ENCODE measurements around the gene ZSWIM3.
A peak's percentile ranks its signal among the peaks of the same experiment; 100 is the strongest.

The ZSWIM3 gene

DNA sequence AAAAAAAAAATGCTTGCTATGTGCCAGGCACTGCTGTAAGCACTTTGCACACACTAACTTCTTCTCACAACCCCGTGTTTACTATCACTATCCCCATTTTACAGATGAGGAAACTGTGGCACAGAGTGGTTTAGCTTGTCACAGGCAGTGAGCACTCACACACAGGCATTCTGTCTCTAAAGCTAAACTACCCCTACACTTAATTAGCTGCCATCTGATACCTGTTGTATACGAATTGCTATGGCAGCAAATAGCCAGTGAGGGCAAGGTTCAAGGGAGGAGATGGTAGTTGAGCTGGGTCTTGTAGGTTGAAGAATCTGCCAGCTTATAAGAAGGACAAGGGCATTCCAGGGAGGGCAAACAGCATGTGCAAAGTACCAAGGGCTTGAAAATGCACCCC, 35.5 kb upstream of the ZSWIM3 start:
- Histone ChIP-seq H3K4me2 (ENCODE audit: insufficient read depth, low read length) (no peak overlapping the region), H3K79me2 (ENCODE audit: insufficient read depth, low read length) (no peaks in the 10 kb centered on the region), H3K4me1 (ENCODE audit: insufficient read depth, low read length) (no peaks in the 10 kb centered on the region), H3K36me3 (ENCODE audit: insufficient read depth, low read length) (no peaks in the 10 kb centered on the region), H2AFZ (ENCODE audit: low read depth, low read length) (no peak overlapping the region), H3K27me3 (ENCODE audit: insufficient read depth, low read length, poor library complexity) (peaks cover 4% of the 10 kb centered on the region), H3K27ac (ENCODE audit: low read length) (no peak overlapping the region), H3K9me3 (ENCODE audit: insufficient read depth, low read length, severe bottlenecking) (no peaks in the 10 kb centered on the region), H4K20me1 (ENCODE audit: insufficient read depth, low read length) (no peaks in the 10 kb centered on the region), H3K9ac (ENCODE audit: low read depth, low read length) (no peak overlapping the region), H3K4me3 (ENCODE audit: low read depth in 1 of 2, low read length in 2 of 2) (no peak overlapping the region)
- no peak for ATAC-seq (ENCODE audit: insufficient read depth, low read depth)
- DNase-seq: no peak
- no peak for TF ChIP-seq EZH2 (IDR thresholded peaks at IDR 0.05; ENCODE audit: borderline replicate concordance, low read depth, low read length, severe bottlenecking)
- no peak for TF ChIP-seq CTCF (IDR thresholded peaks at IDR 0.05; ENCODE audit: borderline replicate concordance, extremely low read depth, low read length, poor library complexity, severe bottlenecking)

- DNase-seq (no peak), ATAC-seq (ENCODE audit: insufficient read depth, low read depth) (no peak; the same call in 1 of the 3 replicates)
- Histone ChIP-seq H3K4me2 (ENCODE audit: insufficient read depth, low read length) (no peak overlapping the region), H3K4me3 (ENCODE audit: low read depth in 1 of 2, low read length in 2 of 2) (no peak overlapping the region), H3K9me3 (ENCODE audit: insufficient read depth, low read length, severe bottlenecking) (no peaks in the 10 kb centered on the region), H3K27ac (ENCODE audit: low read length) (no peak overlapping the region), H3K4me1 (ENCODE audit: insufficient read depth, low read length) (no peaks in the 10 kb centered on the region), H3K27me3 (ENCODE audit: insufficient read depth, low read length, poor library complexity) (peaks cover 4% of the 10 kb centered on the region), H3K9ac (ENCODE audit: low read depth, low read length) (no peak overlapping the region), H2AFZ (ENCODE audit: low read depth, low read length) (no peak overlapping the region), H3K79me2 (ENCODE audit: insufficient read depth, low read length) (no peaks in the 10 kb centered on the region), H4K20me1 (ENCODE audit: insufficient read depth, low read length) (no peaks in the 10 kb centered on the region), H3K36me3 (ENCODE audit: insufficient read depth, low read length) (no peaks in the 10 kb centered on the region)
- TF ChIP-seq CTCF (IDR thresholded peaks at IDR 0.05; ENCODE audit: borderline replicate concordance, extremely low read depth, low read length, poor library complexity, severe bottlenecking): no peak
- TF ChIP-seq EZH2 (IDR thresholded peaks at IDR 0.05; ENCODE audit: borderline replicate concordance, low read depth, low read length, severe bottlenecking): no peak
Measured at GRCh38 chr20:45822857-45823256, 34.6 kb upstream of the ZSWIM3 start.

DNA sequence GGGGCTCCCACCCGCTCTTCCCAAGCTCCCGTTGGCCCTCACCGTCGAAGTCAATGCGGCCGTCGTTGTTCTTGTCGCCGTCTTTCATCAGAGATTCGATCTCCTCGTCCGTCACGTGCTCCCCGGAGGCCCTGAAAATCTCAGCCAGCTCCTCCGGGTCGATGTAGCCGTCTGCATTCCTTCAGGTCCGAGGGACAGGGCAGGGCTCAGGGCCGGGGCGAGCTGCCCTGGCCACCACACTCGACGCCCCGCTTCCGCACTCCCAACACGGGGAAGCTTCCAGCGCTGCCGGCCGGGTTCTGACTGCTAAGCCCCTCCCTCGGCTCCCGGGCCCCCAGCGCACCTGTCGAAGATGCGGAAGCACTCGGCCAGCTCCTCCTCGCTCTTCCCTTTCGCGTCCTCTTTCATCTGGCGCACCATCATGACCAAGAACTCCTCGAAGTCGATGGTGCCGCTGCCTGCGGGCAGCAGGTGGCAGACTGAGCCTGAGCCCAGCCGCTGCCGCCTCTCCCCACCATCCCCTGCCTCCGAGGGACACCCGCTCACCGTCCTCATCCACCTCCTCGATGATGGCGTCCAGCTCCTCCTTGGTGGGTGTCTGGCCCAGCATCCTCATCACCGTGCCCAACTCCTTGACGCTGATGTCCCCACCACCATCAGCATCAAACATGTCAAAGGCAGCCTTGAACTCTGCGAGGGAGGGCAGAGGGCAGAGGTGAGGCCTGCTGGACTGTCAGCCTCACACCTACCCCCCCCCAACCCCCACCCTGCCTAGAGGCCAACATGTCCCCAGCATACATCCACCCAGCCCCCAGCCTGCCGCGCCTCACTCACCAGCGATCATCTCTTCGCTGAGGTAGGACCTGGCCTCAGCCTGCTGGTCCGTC, 33.2 kb upstream of the ZSWIM3 start:
- H3K9ac ChIP-seq (ENCODE audit: low read depth, low read length): no peak overlapping the region
- H2AFZ ChIP-seq (ENCODE audit: low read depth, low read length): no peak overlapping the region
- H3K4me2 ChIP-seq (ENCODE audit: insufficient read depth, low read length): no peak overlapping the region
- no peaks in the 10 kb centered on the region for H4K20me1 ChIP-seq (ENCODE audit: insufficient read depth, low read length)
- no peak overlapping the region for H3K4me3 ChIP-seq (ENCODE audit: low read depth in 1 of 2, low read length in 2 of 2)
- H3K36me3 ChIP-seq (ENCODE audit: insufficient read depth, low read length): no peaks in the 10 kb centered on the region
- H3K9me3 ChIP-seq (ENCODE audit: insufficient read depth, low read length, severe bottlenecking): no peaks in the 10 kb centered on the region
- ATAC-seq (ENCODE audit: insufficient read depth, low read depth) (0 out of 3 replicates have a peak, but pooled peaks have one; percentile 35), DNase-seq (no peak)
- TF ChIP-seq CTCF (IDR thresholded peaks at IDR 0.05; ENCODE audit: borderline replicate concordance, extremely low read depth, low read length, poor library complexity, severe bottlenecking) (peak; percentile 43), EZH2 (IDR thresholded peaks at IDR 0.05; ENCODE audit: borderline replicate concordance, low read depth, low read length, severe bottlenecking) (no peak)
- no peak overlapping the region for H3K27ac ChIP-seq (ENCODE audit: low read length)
- peaks cover 4% of the 10 kb centered on the region for H3K27me3 ChIP-seq (ENCODE audit: insufficient read depth, low read length, poor library complexity)
- no peaks in the 10 kb centered on the region for H3K4me1 ChIP-seq (ENCODE audit: insufficient read depth, low read length)
- no peaks in the 10 kb centered on the region for H3K79me2 ChIP-seq (ENCODE audit: insufficient read depth, low read length)

Data from DND-41 (cell line).